HepG2 (cell line): Measurements from ENCODE around the gene LRRC42. TPM values are rescaled to one million over a fixed set of nuclear protein-coding genes. Genes with fewer than 3 reads are reported as not detected.

Source experiments
- BHLHE40 ChIP-seq: IDR thresholded peaks from 2 replicates; pipeline ENCODE4 v1.6.1; 2011; ENCODE audit warnings: low read length, improper control_type of control experiment
- CHD2 ChIP-seq: IDR thresholded peaks from 2 replicates; pipeline ENCODE4 v1.6.1; 2011; ENCODE audit warnings: low read depth, low read length, improper control_type of control experiment
- DNMT3B ChIP-seq: conservative IDR thresholded peaks from 2 replicates; pipeline ENCODE4 v1.6.1; 2016; ENCODE audit warnings: missing biosample characterization, control low read depth
- ELF4 ChIP-seq: sonication (generic); formaldehyde crosslinking; IDR thresholded peaks from 2 replicates; pipeline ENCODE4 v1.5.0; 2020; ENCODE audit warnings: missing genetic modification reagents, mild to moderate bottlenecking, moderate library complexity, borderline replicate concordance
- NR2C2 ChIP-seq: sonication (generic); formaldehyde crosslinking; IDR thresholded peaks from 2 replicates; pipeline ENCODE4 v1.4.0; 2020; ENCODE audit warnings: missing genetic modification reagents, mild to moderate bottlenecking, moderate library complexity, borderline replicate concordance
- ZNF343 ChIP-seq: sonication (generic); formaldehyde crosslinking; IDR thresholded peaks from 2 replicates; pipeline ENCODE4 v1.4.0; 2020; ENCODE audit warnings: mild to moderate bottlenecking, missing genetic modification reagents
- ZNF577 ChIP-seq: sonication (generic); formaldehyde crosslinking; IDR thresholded peaks from 2 replicates; pipeline ENCODE4 v1.4.0; 2020; ENCODE audit warnings: mild to moderate bottlenecking, low read depth, missing genetic modification reagents, borderline replicate concordance
- ZNF709 ChIP-seq: sonication (generic); formaldehyde crosslinking; IDR thresholded peaks from 2 replicates; pipeline ENCODE4 v1.5.0; 2020; ENCODE audit warnings: mild to moderate bottlenecking, missing genetic modification reagents
- polyA plus RNA-seq, 8 experiments: library from polyadenylated mRNA; depleted of rRNA in 3 of 8; stranded (reverse) in 7 of 8; unstranded in 1 of 8; fragments of >200 nt; fragmentation: Illumina TruSeq in 4 of 8; extraction: Trizol in 4 of 8; gene quantifications; 2 replicates each; pipeline versions ENCODE4 v1.2.1 to v1.2.3, GENCODE V29; 2011 to 2016; ENCODE audit warnings: low read depth in 4 of 8, missing spikeins in 1 of 8, mixed read lengths in 1 of 8; ENCODE audit not compliant: insufficient read depth in 1 of 8
- total RNA-seq, 5 experiments: library from RNA; depleted of rRNA; stranded (reverse); fragments of >200 nt; fragmentation: Illumina TruSeq; extraction: Trizol; gene quantifications; 2 replicates each; pipeline ENCODE4 v1.2.3, GENCODE V29; 2016; ENCODE audit warnings: low read depth in 1 of 5
- TF ChIP-seq, protein P1 (sequence below): sonication (generic); formaldehyde crosslinking; IDR thresholded peaks from one replicate; pipeline ENCODE4 v1.5.1; 2020; ENCODE audit warnings: mild to moderate bottlenecking, missing genetic modification reagents; ENCODE audit errors: not compliant biosample characterization
- TF ChIP-seq, protein P2 (sequence below): IDR thresholded peaks from 2 replicates; pipeline ENCODE4 v1.4.0; 2020; ENCODE audit warnings: mild to moderate bottlenecking, missing genetic modification reagents
- TF ChIP-seq, protein P3 (sequence below): sonication (generic); formaldehyde crosslinking; IDR thresholded peaks from 2 replicates; pipeline ENCODE4 v1.4.0; 2020; ENCODE audit warnings: missing genetic modification reagents

Gene LRRC42
- total and polyA plus RNA-seq, 2 of the 13 experiments (the other 11 are each of a cell fraction or from before 2014, with no cell fraction given) = 30.6 to 43.6 TPM

DNA sequence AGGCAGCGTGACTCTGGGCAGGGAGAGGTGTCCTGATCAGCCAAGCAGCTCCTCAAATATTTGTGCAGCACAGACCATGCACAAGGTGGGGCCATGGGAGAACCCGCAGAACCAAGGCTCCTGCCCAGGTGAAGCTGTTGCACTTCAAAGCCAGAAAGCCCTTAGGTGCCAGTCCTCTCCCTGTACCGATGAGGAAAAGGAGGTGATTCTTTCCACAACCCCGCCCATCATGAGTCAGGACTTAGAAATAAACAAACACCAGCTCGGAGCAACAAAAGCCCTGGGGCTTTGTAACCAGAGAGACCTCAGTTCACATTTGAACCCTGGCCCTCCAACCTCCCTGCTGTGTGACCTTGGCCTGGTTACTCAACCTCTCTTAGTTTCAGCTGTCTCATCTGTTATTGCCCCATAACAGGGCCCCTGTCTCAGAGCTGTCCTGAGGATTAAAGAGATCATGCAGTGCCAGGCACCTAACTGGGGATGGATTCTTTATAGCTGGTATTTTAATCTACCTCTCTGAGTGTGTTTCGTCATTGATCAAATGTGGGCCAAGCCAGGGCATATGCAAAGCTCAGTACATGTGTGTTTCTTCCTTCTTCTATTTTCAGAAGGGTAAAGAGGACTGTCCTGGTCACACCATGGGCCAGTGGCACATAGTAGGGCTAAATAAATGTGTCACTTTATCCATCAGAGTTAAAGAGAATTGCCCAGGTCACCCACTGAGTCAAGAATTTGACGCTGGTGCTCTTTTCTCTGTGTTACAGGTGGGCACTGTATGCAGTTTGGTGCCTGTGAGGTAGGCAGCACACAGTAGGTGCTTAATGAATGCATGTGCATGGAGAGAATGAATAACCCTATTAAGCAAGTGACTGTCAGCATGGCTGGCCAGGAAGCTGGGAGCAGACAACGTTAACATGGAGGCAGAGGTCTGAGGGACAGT lies 70.5 kb downstream of the LRRC42 start (continued):
- TF ChIP-seq, protein P1, sequence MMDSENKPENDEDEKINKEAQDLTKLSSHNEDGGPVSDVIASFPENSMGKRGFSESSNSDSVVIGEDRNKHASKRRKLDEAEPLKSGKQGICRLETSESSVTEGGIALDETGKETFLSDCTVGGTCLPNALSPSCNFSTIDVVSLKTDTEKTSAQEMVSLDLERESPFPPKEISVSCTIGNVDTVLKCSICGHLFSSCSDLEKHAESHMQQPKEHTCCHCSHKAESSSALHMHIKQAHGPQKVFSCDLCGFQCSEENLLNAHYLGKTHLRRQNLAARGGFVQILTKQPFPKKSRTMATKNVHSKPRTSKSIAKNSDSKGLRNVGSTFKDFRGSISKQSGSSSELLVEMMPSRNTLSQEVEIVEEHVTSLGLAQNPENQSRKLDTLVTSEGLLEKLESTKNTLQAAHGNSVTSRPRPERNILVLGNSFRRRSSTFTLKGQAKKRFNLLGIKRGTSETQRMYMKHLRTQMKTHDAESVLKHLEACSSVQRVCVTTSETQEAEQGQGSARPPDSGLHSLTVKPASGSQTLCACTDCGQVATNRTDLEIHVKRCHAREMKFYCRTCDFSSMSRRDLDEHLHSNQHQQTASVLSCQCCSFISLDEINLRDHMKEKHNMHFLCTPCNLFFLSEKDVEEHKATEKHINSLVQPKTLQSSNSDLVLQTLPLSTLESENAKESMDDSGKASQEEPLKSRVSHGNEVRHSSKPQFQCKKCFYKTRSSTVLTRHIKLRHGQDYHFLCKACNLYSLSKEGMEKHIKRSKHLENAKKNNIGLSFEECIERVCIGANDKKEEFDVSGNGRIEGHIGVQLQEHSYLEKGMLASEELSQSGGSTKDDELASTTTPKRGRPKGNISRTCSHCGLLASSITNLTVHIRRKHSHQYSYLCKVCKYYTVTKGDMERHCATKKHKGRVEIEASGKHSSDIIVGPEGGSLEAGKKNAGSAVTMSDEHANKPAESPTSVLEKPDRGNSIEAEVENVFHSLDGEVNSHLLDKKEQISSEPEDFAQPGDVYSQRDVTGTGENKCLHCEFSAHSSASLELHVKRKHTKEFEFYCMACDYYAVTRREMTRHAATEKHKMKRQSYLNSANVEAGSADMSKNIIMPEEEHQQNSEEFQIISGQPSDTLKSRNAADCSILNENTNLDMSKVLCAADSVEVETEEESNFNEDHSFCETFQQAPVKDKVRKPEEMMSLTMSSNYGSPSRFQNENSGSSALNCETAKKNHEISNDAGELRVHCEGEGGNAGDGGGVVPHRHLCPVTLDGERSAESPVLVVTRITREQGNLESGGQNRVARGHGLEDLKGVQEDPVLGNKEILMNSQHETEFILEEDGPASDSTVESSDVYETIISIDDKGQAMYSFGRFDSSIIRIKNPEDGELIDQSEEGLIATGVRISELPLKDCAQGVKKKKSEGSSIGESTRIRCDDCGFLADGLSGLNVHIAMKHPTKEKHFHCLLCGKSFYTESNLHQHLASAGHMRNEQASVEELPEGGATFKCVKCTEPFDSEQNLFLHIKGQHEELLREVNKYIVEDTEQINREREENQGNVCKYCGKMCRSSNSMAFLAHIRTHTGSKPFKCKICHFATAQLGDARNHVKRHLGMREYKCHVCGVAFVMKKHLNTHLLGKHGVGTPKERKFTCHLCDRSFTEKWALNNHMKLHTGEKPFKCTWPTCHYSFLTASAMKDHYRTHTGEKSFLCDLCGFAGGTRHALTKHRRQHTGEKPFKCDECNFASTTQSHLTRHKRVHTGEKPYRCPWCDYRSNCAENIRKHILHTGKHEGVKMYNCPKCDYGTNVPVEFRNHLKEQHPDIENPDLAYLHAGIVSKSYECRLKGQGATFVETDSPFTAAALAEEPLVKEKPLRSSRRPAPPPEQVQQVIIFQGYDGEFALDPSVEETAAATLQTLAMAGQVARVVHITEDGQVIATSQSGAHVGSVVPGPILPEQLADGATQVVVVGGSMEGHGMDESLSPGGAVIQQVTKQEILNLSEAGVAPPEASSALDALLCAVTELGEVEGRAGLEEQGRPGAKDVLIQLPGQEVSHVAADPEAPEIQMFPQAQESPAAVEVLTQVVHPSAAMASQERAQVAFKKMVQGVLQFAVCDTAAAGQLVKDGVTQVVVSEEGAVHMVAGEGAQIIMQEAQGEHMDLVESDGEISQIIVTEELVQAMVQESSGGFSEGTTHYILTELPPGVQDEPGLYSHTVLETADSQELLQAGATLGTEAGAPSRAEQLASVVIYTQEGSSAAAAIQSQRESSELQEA (CRISPR knock-in tag) = no peak
- no peak for TF ChIP-seq DNMT3B (CRISPR knock-in tag)
- TF ChIP-seq NR2C2 (CRISPR knock-in tag) = peak; percentile 88
- no peak for TF ChIP-seq ELF4 (CRISPR knock-in tag)
- TF ChIP-seq BHLHE40 = no peak
- no peak for TF ChIP-seq ZNF577 (CRISPR knock-in tag)
- TF ChIP-seq, protein P2, sequence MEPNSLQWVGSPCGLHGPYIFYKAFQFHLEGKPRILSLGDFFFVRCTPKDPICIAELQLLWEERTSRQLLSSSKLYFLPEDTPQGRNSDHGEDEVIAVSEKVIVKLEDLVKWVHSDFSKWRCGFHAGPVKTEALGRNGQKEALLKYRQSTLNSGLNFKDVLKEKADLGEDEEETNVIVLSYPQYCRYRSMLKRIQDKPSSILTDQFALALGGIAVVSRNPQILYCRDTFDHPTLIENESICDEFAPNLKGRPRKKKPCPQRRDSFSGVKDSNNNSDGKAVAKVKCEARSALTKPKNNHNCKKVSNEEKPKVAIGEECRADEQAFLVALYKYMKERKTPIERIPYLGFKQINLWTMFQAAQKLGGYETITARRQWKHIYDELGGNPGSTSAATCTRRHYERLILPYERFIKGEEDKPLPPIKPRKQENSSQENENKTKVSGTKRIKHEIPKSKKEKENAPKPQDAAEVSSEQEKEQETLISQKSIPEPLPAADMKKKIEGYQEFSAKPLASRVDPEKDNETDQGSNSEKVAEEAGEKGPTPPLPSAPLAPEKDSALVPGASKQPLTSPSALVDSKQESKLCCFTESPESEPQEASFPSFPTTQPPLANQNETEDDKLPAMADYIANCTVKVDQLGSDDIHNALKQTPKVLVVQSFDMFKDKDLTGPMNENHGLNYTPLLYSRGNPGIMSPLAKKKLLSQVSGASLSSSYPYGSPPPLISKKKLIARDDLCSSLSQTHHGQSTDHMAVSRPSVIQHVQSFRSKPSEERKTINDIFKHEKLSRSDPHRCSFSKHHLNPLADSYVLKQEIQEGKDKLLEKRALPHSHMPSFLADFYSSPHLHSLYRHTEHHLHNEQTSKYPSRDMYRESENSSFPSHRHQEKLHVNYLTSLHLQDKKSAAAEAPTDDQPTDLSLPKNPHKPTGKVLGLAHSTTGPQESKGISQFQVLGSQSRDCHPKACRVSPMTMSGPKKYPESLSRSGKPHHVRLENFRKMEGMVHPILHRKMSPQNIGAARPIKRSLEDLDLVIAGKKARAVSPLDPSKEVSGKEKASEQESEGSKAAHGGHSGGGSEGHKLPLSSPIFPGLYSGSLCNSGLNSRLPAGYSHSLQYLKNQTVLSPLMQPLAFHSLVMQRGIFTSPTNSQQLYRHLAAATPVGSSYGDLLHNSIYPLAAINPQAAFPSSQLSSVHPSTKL = peak; percentile 84
- TF ChIP-seq ZNF709 (CRISPR knock-in tag) = no peak
- TF ChIP-seq, protein P3, sequence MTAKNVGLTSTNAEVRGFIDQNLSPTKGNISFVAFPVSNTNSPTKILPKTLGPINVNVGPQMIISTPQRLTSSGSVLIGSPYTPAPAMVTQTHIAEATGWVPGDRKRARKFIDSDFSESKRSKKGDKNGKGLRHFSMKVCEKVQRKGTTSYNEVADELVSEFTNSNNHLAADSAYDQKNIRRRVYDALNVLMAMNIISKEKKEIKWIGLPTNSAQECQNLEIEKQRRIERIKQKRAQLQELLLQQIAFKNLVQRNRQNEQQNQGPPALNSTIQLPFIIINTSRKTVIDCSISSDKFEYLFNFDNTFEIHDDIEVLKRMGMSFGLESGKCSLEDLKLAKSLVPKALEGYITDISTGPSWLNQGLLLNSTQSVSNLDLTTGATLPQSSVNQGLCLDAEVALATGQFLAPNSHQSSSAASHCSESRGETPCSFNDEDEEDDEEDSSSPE = no peak
- no peak for TF ChIP-seq CHD2
- TF ChIP-seq ZNF343 = peak; percentile 93
